Neuron (in vitro differentiated cells): ENCODE results near the gene XCL2.
"Not testable (repeated sequence)": the region's sequence is repeated elsewhere in the genome, so short reads cannot be mapped to it uniquely, and the experiment has no call there.

Experiments used
- H2AFZ ChIP-seq: one replicate; pipeline ENCODE4 v1.6.1; 2013; ENCODE audit warnings: low read depth, mild to moderate bottlenecking, inconsistent platforms, low read length, moderate library complexity
- H3K27me3 ChIP-seq: one replicate; pipeline ENCODE4 v1.6.1; 2013; ENCODE audit warnings: low read length; ENCODE audit not compliant: insufficient read depth
- H3K36me3 ChIP-seq: one replicate; pipeline ENCODE4 v1.6.1; 2013; ENCODE audit warnings: low read length; ENCODE audit not compliant: insufficient read depth
- H3K4me1 ChIP-seq: one replicate; pipeline ENCODE4 v1.6.1; 2013; ENCODE audit warnings: low read length; ENCODE audit not compliant: insufficient read depth
- H3K4me3 ChIP-seq: 2 replicates; pipeline ENCODE4 v1.5.1; 2013; ENCODE audit warnings: mild to moderate bottlenecking, low read length, moderate library complexity
- H3K9me3 ChIP-seq: one replicate; pipeline ENCODE4 v1.6.1; 2013; ENCODE audit warnings: low read length

Gene XCL2, protein sequence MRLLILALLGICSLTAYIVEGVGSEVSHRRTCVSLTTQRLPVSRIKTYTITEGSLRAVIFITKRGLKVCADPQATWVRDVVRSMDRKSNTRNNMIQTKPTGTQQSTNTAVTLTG

DNA sequence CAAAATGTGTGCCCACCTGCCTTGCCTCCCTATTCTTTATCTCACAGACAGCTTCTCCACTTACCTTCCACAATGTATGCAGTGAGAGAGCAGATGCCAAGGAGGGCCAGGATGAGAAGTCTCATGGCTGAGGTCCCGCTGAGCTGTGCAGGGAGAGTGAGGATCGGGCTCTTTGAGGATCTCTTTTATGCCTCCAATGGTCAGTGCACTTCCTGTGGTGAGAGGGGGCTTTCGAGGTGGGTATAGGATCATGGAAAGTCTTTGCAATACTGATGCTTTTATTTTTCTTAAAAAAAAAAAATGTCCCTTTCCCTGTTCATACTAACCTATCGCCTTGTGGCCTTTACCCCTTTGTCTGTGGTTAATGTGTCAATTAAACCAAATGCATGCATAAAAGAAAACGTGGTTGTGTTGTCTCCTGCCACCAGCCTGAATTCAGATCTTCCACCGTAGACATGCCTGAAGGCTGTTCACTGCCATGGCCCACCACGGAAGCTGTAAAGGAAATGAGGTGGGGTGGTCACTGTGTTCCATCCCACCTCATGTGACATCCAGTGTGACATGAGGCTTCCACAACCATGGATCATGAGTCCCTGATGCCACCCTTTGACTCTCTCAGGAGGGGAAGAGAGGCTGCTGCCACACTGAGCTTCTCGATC is at the start of gene XCL2:
TSS of gene XCL2 (minus strand) at position 158 of the 659 bp plus-strand sequence. CDS start at position 125, 33 bp downstream.
- H3K4me1 ChIP-seq, H3K4me3 ChIP-seq, H3K27me3 ChIP-seq: not testable (repeated sequence)

DNA sequence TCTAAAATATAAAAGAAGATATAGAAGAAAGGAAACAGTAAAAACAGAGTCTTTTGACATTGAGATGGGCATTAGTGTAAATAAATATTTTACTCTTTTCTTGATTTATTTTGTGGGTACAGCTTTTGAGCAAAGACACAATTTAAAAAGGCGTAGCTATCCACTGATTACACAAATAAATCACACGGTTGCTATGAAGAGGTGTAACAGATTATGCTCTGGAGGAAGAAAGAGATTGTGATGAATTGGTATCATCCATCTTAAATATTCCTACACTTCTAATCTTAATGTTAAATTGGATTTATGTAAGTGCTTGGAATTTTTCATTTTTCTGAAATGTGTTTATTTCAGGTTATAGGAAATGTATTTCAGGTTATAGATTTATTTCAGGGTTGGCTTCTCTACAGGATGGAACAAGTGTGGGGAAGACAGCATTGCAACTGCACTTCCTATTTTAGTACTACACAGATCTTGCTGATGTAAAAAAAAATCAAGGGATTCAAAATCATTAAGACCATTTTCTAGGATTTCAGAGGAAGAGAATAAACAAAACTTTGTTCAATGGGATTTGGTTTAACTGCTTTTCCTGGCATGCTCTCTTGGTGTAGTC is 47.9 kb upstream of the XCL2 start:
- Histone ChIP-seq H2AFZ (no peak overlapping the region), H3K4me1 (no peaks in the 10 kb centered on the region)

More for the DNA sequence above, at the start of gene XCL2:
- H2AFZ ChIP-seq, H3K9me3 ChIP-seq, H3K36me3 ChIP-seq: not testable (repeated sequence)

DNA sequence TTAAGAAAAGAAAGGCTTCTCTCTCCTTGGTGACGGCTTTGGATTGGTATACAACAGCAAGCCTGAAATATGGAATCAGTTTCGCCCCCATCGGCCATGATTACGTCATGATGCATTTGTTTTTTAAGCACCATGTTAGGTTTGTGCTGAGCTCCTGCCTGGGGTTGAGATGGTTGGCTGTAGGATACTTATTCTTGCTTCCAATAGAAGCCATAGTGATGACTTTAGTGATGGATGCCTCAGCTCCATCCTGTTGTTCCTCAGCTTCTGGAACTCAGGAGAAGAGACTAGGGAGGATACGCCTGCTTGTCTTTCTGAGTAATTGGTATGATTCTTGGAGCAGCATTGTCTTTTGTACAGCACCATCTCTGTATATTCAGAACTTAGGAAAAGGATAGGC is 47.3 kb upstream of the XCL2 start:
- no peak overlapping the region for H2AFZ ChIP-seq
- H3K4me1 ChIP-seq: no peaks in the 10 kb centered on the region
- no peak overlapping the region for H3K4me3 ChIP-seq
- no peaks in the 10 kb centered on the region for H3K9me3 ChIP-seq
- no peaks in the 10 kb centered on the region for H3K27me3 ChIP-seq
- no peaks in the 10 kb centered on the region for H3K36me3 ChIP-seq

More for the DNA sequence above, 47.9 kb upstream of the XCL2 start:
- Histone ChIP-seq H3K27me3 (no peaks in the 10 kb centered on the region), H3K9me3 (no peaks in the 10 kb centered on the region), H3K36me3 (no peaks in the 10 kb centered on the region), H3K4me3 (no peak overlapping the region)

DNA sequence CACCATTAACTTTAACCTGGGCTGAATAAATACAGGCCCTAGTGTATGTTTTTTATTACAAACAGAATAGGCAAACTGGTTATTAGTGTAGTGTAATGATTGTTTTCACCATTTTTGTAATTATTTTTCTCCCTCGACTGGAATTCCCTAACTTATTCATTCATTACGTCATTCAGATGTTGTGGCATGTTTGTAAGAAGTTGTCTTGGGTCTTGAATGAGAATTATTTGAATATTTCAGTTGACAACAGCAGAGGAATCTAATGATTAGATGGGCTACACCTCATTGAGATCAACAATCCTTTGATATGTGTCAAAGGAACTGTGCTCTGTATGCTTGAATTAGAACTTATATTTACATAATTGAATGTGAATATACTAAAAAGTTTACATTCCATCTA is 45.4 kb upstream of the XCL2 start:
- Histone ChIP-seq H3K27me3 (no peaks in the 10 kb centered on the region), H3K4me3 (no peak overlapping the region), H3K4me1 (no peaks in the 10 kb centered on the region), H3K36me3 (no peaks in the 10 kb centered on the region), H2AFZ (no peak overlapping the region), H3K9me3 (no peaks in the 10 kb centered on the region)

DNA sequence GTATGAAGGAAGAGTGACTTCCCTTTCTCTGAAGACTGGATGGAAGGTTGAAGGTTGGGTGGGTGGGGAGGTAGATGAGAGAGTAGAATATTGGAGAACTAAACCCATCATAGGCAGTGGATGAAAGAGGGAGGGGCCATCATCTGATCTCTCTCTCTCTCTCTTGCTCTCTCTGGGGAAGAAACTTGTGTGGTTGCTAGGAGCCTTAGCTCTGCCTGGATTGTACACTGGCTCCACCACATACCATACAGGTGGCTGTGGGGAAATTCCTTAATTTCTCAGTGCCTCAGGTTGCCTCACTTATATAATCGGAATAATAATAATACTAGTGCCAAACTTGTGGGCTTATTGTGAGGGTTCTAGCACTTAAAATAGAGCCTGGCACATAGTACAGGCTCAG is 42.1 kb upstream of the XCL2 start:
- no peak overlapping the region for H2AFZ ChIP-seq
- H3K4me3 ChIP-seq: no peak overlapping the region
- no peaks in the 10 kb centered on the region for H3K9me3 ChIP-seq
- no peaks in the 10 kb centered on the region for H3K27me3 ChIP-seq
- no peaks in the 10 kb centered on the region for H3K4me1 ChIP-seq
- H3K36me3 ChIP-seq: no peaks in the 10 kb centered on the region

DNA sequence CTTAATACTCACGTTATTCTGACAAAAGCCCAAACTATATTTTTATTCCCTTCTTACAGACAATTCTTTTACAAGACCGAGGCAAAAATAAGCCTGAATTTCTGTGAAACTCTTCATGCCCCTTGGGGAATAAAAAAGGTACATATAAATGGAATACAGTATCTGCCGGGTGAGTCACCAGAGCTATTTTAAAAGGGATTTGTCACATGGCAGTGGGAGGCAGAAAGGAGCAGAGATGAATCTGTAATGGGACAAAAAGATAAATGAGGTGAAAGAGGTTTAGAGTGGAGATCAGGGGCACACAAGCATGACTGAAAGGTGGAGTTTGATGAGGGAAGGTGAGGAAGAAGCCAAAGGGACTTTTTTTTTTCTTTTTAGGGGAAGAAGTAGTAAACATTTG is 41.4 kb upstream of the XCL2 start:
- Histone ChIP-seq H2AFZ (no peak overlapping the region), H3K27me3 (no peaks in the 10 kb centered on the region), H3K36me3 (no peaks in the 10 kb centered on the region), H3K4me1 (no peaks in the 10 kb centered on the region), H3K9me3 (no peaks in the 10 kb centered on the region), H3K4me3 (no peak overlapping the region)

DNA sequence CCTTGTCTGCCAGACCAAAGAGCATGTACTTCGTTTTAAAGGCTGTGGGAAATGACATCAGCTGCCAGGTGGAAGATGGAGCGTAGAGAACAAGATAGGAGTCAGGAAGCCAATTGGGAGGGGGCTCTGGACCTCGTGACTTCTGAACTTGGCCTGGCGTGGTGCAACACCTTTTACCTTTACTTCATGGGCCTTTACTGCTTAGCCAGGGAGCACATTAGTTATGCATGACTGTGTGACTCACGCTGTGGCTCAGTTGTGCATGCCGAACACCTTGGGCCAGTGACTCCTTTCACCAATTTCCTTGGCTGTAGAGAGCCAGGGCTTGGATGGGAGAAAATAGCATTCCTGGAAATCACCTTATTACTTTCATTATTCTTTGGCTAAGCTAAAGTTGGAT is 39.8 kb upstream of the XCL2 start:
- no peaks in the 10 kb centered on the region for H3K9me3 ChIP-seq
- no peak overlapping the region for H3K4me3 ChIP-seq
- no peaks in the 10 kb centered on the region for H3K27me3 ChIP-seq
- no peaks in the 10 kb centered on the region for H3K4me1 ChIP-seq
- H3K36me3 ChIP-seq: no peaks in the 10 kb centered on the region
- H2AFZ ChIP-seq: no peak overlapping the region

DNA sequence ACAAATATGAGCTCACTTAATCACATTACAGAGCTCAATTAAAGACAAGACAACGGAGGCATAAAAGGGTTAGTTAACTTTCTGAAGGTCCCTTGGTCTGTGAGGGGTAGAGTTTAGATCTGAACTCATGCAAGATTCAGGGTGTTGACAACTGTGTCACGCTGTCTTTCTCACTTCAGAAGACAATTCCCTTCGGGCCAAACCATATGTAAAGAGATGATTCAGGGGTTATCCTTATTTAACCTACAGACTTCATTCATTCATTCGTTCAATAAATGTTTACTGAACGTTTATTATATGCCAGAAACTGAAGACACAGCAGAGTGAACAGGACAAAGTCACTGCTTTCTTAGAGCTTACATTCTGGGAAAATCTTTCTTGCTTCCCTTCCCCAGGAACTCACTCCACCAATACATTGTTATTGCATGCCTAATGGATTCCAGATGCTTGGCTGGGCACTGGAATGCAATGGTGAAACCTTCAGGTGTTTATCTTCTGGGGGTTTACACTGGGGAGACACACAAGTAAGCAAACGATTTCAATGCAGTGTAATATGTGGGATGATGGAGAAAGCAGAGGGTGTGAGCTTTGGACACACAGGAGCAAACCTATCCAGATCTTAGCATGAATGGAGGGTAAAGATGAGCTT is 39.0 kb upstream of the XCL2 start:
- no peaks in the 10 kb centered on the region for H3K4me1 ChIP-seq
- no peaks in the 10 kb centered on the region for H3K9me3 ChIP-seq
- H3K36me3 ChIP-seq: no peaks in the 10 kb centered on the region
- no peak overlapping the region for H3K4me3 ChIP-seq
- no peaks in the 10 kb centered on the region for H3K27me3 ChIP-seq
- no peak overlapping the region for H2AFZ ChIP-seq

DNA sequence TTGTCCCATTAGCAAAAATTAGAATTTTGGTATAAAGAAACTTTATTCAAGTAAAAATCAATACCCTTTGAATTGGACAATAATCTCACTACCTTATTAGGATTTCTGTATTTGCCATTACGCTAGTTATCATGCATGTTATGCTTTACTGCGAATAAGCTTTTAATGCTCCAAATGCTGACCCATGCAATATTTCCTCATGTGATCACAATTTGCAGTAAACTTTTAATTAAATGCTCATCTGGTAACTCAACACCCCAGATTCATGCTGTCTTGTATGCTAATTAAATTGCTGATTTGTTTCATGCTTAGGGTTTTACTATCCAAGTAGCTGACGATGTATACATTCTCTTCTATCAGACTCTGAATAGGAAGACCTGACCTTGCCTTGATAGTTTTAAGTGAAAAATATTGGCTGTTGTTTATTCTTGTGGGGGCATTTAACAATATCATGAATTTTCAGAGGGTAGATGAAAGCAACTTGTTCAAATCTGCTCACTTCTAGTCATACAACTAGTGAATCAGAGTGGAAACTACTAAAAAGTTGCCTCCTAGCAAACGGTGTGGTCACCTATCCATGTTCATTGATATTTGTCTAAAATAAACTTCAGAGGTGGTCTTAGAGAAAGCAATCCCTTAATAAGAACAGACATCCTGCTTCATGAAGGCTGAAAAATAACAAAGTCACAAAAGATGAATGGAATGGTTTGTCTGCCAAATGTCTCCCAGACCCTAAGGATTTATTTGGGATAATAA is 38.2 kb upstream of the XCL2 start:
- no peaks in the 10 kb centered on the region for H3K27me3 ChIP-seq
- H3K4me3 ChIP-seq: no peak overlapping the region
- H3K4me1 ChIP-seq: no peaks in the 10 kb centered on the region
- H2AFZ ChIP-seq: no peak overlapping the region
- no peaks in the 10 kb centered on the region for H3K36me3 ChIP-seq
- H3K9me3 ChIP-seq: no peaks in the 10 kb centered on the region

DNA sequence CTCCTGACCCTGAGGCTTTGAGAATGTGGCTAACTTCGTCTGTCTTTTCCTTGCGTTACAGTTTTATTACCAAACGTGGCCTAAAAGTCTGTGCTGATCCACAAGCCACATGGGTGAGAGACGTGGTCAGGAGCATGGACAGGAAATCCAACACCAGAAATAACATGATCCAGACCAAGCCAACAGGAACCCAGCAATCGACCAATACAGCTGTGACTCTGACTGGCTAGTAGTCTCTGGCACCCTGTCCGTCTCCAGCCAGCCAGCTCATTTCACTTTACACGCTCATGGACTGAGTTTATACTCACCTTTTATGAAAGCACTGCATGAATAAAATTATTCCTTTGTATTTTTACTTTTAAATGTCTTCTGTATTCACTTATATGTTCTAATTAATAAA is 37.2 kb upstream of the XCL2 start:
- not testable (repeated sequence) for H3K9me3 ChIP-seq, H3K4me1 ChIP-seq, H3K4me3 ChIP-seq, H2AFZ ChIP-seq, H3K36me3 ChIP-seq, H3K27me3 ChIP-seq

DNA sequence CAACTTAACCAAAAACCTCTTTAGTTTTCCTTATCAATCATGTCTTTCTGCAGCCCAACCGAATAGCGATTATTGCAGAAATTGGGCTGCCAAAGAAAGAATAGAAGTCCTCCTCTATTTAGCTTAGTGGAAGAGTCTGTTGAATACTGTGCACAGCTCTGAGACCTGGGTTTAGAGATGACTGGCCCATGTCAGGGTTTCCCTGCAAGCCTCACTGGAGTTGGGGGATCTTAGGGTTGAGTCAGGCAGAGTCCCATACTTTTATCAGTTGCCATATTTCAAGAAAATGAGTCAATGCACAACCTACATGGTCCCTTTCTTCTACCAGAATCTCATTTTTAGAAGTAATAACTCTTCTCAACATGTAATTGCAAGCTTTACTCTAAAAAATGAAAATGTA is 36.5 kb upstream of the XCL2 start:
- H3K4me1 ChIP-seq, H3K27me3 ChIP-seq, H2AFZ ChIP-seq, H3K4me3 ChIP-seq, H3K36me3 ChIP-seq, H3K9me3 ChIP-seq: not testable (repeated sequence)

DNA sequence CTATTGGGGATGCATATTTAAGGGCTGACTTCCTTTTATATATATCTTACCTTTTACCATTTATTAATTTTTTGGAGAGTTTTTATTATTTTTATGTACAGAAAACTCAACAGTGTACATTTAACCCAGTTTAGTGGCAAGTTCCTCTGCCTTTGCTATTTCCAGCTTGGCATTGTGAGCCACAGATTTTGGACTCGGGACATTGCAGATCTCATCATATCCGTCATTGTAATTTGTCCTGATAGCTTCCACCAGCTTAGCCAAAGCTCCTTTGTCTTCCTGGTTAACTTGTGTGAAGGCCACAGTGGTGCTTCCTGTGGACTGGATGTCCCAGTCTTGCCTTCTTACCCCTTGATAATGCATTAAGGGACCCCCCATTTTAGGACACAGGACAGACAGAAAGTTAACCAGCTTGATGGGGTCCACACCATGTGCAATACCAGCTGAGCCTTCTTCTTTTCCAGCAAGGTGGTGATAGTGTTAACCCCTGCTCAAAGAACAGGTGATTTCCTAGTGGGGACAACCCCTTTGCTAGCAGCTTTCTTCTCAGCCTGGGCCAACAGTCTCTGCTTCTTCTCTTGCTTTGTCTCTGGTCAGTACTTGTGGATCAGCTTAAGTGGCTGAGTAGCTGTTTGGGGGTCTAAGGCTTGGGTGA is 34.9 kb upstream of the XCL2 start:
- H3K36me3 ChIP-seq, H3K9me3 ChIP-seq, H2AFZ ChIP-seq, H3K4me3 ChIP-seq, H3K4me1 ChIP-seq, H3K27me3 ChIP-seq: not testable (repeated sequence)

DNA sequence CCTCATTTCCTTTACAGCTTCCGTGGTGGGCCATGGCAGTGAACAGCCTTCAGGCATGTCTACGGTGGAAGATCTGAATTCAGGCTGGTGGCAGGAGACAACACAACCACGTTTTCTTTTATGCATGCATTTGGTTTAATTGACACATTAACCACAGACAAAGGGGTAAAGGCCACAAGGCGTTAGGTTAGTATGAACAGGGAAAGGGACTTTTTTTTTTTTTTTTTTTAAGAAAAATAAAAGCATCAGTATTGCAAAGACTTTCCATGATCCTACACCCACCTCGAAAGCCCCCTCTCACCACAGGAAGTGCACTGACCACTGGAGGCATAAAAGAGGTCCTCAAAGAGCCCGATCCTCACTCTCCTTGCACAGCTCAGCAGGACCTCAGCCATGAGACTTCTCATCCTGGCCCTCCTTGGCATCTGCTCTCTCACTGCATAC is 32.5 kb upstream of the XCL2 start, which contains the start of gene XCL1:
TSS of gene XCL1 (plus strand) at position 361 of the 444 bp plus-strand sequence. CDS start at position 394, 33 bp downstream.
- not testable (repeated sequence) for H2AFZ ChIP-seq, H3K36me3 ChIP-seq, H3K4me1 ChIP-seq, H3K27me3 ChIP-seq, H3K9me3 ChIP-seq, H3K4me3 ChIP-seq
